Esophagus muscularis mucosa (tissue), 4 donors: ENCODE data around the gene MTERF4. TPM values are rescaled to one million over a fixed set of nuclear protein-coding genes. Genes with fewer than 3 reads are reported as not detected.

ENCODE experiments used
- DNase-seq: peaks from one replicate; pipeline ENCODE4 v3.0.0-alpha.2; 2017; ENCODE audit errors: extremely low spot score
- H3K27ac ChIP-seq, 4 donors: fragments of 200-600 bp; sonication (generic); replicated peaks in 1 of 4; 1 replicate in 3 of 4; 2 replicates in 1 of 4; pipeline ENCODE4 v1.5.1; 2016 to 2019; ENCODE audit warnings: mild to moderate bottlenecking in 1 of 4
- H3K27me3 ChIP-seq, 4 donors: fragments of 200-600 bp; sonication (generic); one replicate each; pipeline versions ENCODE4 v1.5.1 to v1.6.0; 2016 to 2019
- H3K36me3 ChIP-seq, 4 donors: fragments of 200-600 bp; sonication (generic); one replicate each; pipeline ENCODE4 v1.5.1; 2016 to 2019
- H3K4me1 ChIP-seq, 4 donors: fragments of 200-600 bp; sonication (generic); one replicate each; pipeline ENCODE4 v1.5.1; 2016 to 2019
- H3K4me3 ChIP-seq, 4 donors: fragments of 200-600 bp; sonication (generic); 1 replicate in 2 of 4; 2 replicates in 2 of 4; pipeline ENCODE4 v1.5.1; 2016 to 2019; ENCODE audit warnings: mild to moderate bottlenecking in 4 of 4, moderate library complexity in 1 of 4
- H3K9me3 ChIP-seq, 4 donors: fragments of 200-600 bp; sonication (generic); 1 replicate in 3 of 4; 2 replicates in 1 of 4; pipeline ENCODE4 v1.5.1; 2016 to 2019
- EP300 ChIP-seq: sonication (generic); formaldehyde crosslinking; IDR thresholded peaks from one replicate; pipeline ENCODE4 v1.6.1; 2017; ENCODE audit warnings: antibody characterized with exemption
- POLR2A ChIP-seq: fragments of 450-650 bp; IDR thresholded peaks from one replicate; pipeline ENCODE4 v1.6.1; 2017; ENCODE audit warnings: antibody characterized with exemption, moderate library complexity, mild to moderate bottlenecking, low read depth
- POLR2AphosphoS5 ChIP-seq, 2 donors: sonication (generic); formaldehyde crosslinking; IDR thresholded peaks; one replicate each; pipeline ENCODE4 v1.6.1; 2017; ENCODE audit warnings: antibody characterized with exemption in 2 of 2
- WGBS: methylation state at CpG from one replicate; pipeline ENCODE4 v1.1.5; 2018; 5-methylcytosine and 5-hydroxymethylcytosine counted together
- intact Hi-C: fragments of 100-400 bp; cut with DNase I; formaldehyde crosslinking; loops from one replicate; pipeline ENCODE4 v1.15.1; 2023
- total RNA-seq, 4 donors: library from RNA; depleted of rRNA; stranded (reverse); fragments of >200 nt; gene quantifications; one replicate each; pipeline versions ENCODE4 v1.1.0 to v1.2.1, GENCODE V29; 2016
- TF ChIP-seq, protein P1 (sequence below), 3 experiments: fragments of 200-600 bp in 2 of 3; fragments of 450-650 bp in 1 of 3; sonication (generic) in 2 of 3; IDR thresholded peaks; one replicate each; pipeline ENCODE4 v1.5.1; 2017 to 2019; ENCODE audit warnings: antibody characterized with exemption in 3 of 3, mild to moderate bottlenecking in 2 of 3, moderate library complexity in 1 of 3

Gene MTERF4
- total RNA-seq, 4 donors from 2014 or later = 19.5 to 26.6 (median 24.5) TPM

- WGBS = 92% methylated on average over 21 of the region's 27 CpGs
- DNase-seq = peak; percentile 82
- H3K4me1 ChIP-seq = peaks cover 0 to 12% (median 10%) of the 10 kb centered on the region in 4 donors
- H3K36me3 ChIP-seq = peaks cover 0 to 39% (median 32%) of the 10 kb centered on the region in 4 donors
- peaks cover 0 to 41% (median 0%) of the 10 kb centered on the region in 4 donors for H3K27me3 ChIP-seq
- no peaks in the 10 kb centered on the region for H3K9me3 ChIP-seq
- H3K27ac ChIP-seq = no peak overlapping the region
- intact Hi-C loops = no loop called here
- no peak overlapping the region for H3K4me3 ChIP-seq
- TF ChIP-seq POLR2AphosphoS5 (IDR thresholded peaks at IDR 0.05) (no peak), EP300 (no peak), POLR2A (no peak)
- TF ChIP-seq, protein P1, sequence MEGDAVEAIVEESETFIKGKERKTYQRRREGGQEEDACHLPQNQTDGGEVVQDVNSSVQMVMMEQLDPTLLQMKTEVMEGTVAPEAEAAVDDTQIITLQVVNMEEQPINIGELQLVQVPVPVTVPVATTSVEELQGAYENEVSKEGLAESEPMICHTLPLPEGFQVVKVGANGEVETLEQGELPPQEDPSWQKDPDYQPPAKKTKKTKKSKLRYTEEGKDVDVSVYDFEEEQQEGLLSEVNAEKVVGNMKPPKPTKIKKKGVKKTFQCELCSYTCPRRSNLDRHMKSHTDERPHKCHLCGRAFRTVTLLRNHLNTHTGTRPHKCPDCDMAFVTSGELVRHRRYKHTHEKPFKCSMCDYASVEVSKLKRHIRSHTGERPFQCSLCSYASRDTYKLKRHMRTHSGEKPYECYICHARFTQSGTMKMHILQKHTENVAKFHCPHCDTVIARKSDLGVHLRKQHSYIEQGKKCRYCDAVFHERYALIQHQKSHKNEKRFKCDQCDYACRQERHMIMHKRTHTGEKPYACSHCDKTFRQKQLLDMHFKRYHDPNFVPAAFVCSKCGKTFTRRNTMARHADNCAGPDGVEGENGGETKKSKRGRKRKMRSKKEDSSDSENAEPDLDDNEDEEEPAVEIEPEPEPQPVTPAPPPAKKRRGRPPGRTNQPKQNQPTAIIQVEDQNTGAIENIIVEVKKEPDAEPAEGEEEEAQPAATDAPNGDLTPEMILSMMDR (IDR thresholded peaks at IDR 0.05) = no peak
These were observed 36.7 kb downstream of the MTERF4 start for GRCh38 chr2:241065355-241065803.

- 93% methylated on average over 12 of the region's 23 CpGs for WGBS
- Histone ChIP-seq H3K36me3 (peaks cover 0 to 34% (median 28%) of the 10 kb centered on the region in 4 donors), H3K4me1 (peaks cover 0 to 12% (median 10%) of the 10 kb centered on the region in 4 donors), H3K9me3 (no peaks in the 10 kb centered on the region), H3K27me3 (peaks cover 0 to 38% (median 0%) of the 10 kb centered on the region in 4 donors), H3K4me3 (no peak overlapping the region), H3K27ac (no peak overlapping the region)
- DNase-seq = no peak
- intact Hi-C loops = no loop called here
- TF ChIP-seq POLR2AphosphoS5 (IDR thresholded peaks at IDR 0.05) (no peak), EP300 (no peak), POLR2A (no peak)
- TF ChIP-seq, protein P1 (IDR thresholded peaks at IDR 0.05) = no peak
These were observed 37.2 kb downstream of the MTERF4 start for GRCh38 chr2:241064802-241065354.

DNA sequence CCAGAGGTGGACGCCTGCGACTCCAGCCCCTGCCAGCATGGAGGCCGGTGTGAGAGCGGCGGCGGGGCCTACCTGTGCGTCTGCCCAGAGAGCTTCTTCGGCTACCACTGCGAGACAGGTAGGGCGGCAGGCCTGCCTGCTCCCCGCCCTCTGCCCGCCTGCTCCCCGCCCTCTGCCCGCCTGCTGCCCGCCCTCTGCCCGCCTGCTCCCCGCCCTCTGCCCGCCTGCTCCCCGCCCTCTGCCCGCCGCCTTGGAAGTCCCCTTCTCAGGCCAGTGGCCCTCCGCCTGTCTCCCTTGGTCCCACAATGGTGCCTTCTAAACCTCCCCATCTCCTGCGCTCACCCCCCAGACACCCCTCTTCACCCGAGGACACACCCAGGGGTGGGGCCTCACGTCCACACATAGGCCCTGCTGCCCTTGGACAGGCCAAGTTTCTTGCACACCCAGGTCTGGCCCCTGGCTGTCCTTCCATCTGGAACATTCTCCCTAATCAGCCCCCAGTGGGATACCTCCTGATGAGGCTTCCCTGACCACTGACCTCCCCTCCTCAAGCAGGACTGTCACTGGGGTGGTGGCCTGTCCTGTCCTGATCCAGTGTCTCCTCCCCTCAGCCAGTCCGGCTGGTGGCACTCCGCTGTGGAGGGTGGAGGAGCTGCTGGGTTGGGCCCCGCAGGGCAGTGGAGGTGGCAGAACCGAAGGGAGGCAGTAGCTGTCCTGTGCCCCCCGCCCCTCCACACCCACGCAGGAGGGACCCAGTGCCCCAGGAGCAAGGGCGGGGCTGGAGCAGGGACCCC lies 37.9 kb downstream of the MTERF4 start:
- H3K9me3 ChIP-seq = no peaks in the 10 kb centered on the region
- peaks cover 0 to 12% (median 10%) of the 10 kb centered on the region in 4 donors for H3K4me1 ChIP-seq
- intact Hi-C loops = no loop called here
- 38% methylated on average over 13 of the region's 32 CpGs for WGBS
- H3K36me3 ChIP-seq = peaks cover 0 to 27% (median 24%) of the 10 kb centered on the region in 4 donors
- peak overlapping the region in 1 of 4 donors; percentile 7 for H3K4me3 ChIP-seq
- no peak for DNase-seq
- H3K27me3 ChIP-seq = peaks cover 0 to 33% (median 0%) of the 10 kb centered on the region in 4 donors
- TF ChIP-seq POLR2A (no peak), EP300 (no peak), POLR2AphosphoS5 (IDR thresholded peaks at IDR 0.05) (no peak)
- TF ChIP-seq, protein P1 (IDR thresholded peaks at IDR 0.05) = no peak
- no peak overlapping the region for H3K27ac ChIP-seq

- Histone ChIP-seq H3K4me1 (peaks cover 0 to 12% (median 10%) of the 10 kb centered on the region in 4 donors), H3K27ac (no peak overlapping the region), H3K36me3 (peaks cover 0 to 21% (median 19%) of the 10 kb centered on the region in 4 donors), H3K9me3 (no peaks in the 10 kb centered on the region), H3K4me3 (peak overlapping the region in 1 of 4 donors; percentile 7), H3K27me3 (peaks cover 0 to 28% (median 0%) of the 10 kb centered on the region in 4 donors)
- 39% methylated on average over 5 of the region's 8 CpGs for WGBS
- DNase-seq = no peak
- TF ChIP-seq POLR2A (no peak), EP300 (no peak), POLR2AphosphoS5 (IDR thresholded peaks at IDR 0.05) (no peak)
- TF ChIP-seq, protein P1 (IDR thresholded peaks at IDR 0.05) = no peak
- intact Hi-C loops = no loop called here
These were observed 38.5 kb downstream of the MTERF4 start for GRCh38 chr2:241063587-241063986.
